Erythroblast (primary cell): ENCODE results near the gene SF3A1.

Experiments
- GATA1 ChIP-seq: IDR thresholded peaks from 2 replicates; pipeline ENCODE4 v1.6.1; 2011; ENCODE audit warnings: low read depth, mild to moderate bottlenecking, control low read depth, low read length, moderate library complexity
- POLR2A ChIP-seq: IDR thresholded peaks from 2 replicates; pipeline ENCODE4 v1.6.1; 2011; ENCODE audit warnings: mild to moderate bottlenecking, low read length

GRCh38 chr22:30324014-30324730 lies 32.5 kb downstream of the SF3A1 start:
- TF ChIP-seq POLR2A (no peak), GATA1 (no peak)
